Effector memory CD8-positive, alpha-beta T cell (primary cell): ENCODE data around the gene KAT2A.

Experiments
- ATAC-seq: fragments of 150-1000 bp; cut with Tn5 transposase; replicated peaks from 2 replicates; pipeline ENCODE4 v1.10.0; 2021; ENCODE audit warnings: mild to moderate bottlenecking, moderate library complexity
- DNase-seq, 3 experiments: peaks; one replicate each; pipeline ENCODE4 v3.0.0; 2021
- H3K27ac Mint-ChIP-seq, 2 donors: one replicate each; pipeline ENCODE4 v1.8.0; 2022; ENCODE audit warnings: mild to moderate bottlenecking in 2 of 2, mixed read lengths in 2 of 2, moderate library complexity in 2 of 2
- H3K27me3 Mint-ChIP-seq, 2 donors: one replicate each; pipeline ENCODE4 v1.8.0; 2022; ENCODE audit warnings: mixed read lengths in 2 of 2
- H3K36me3 Mint-ChIP-seq: one replicate; pipeline ENCODE4 v1.8.0; 2022; ENCODE audit warnings: mild to moderate bottlenecking, moderate library complexity, mixed read lengths; ENCODE audit not compliant: insufficient read depth
- H3K4me1 Mint-ChIP-seq, 2 donors: one replicate each; pipeline ENCODE4 v1.8.0; 2022; ENCODE audit warnings: low read depth in 2 of 2, mixed read lengths in 2 of 2
- H3K4me3 Mint-ChIP-seq, 2 donors: one replicate each; pipeline ENCODE4 v1.8.0; 2022; ENCODE audit warnings: mild to moderate bottlenecking in 2 of 2, mixed read lengths in 2 of 2, moderate library complexity in 2 of 2
- H3K9me3 Mint-ChIP-seq, 2 donors: one replicate each; pipeline ENCODE4 v1.8.0; 2022; ENCODE audit warnings: mixed read lengths in 2 of 2

KAT2A gene

DNA sequence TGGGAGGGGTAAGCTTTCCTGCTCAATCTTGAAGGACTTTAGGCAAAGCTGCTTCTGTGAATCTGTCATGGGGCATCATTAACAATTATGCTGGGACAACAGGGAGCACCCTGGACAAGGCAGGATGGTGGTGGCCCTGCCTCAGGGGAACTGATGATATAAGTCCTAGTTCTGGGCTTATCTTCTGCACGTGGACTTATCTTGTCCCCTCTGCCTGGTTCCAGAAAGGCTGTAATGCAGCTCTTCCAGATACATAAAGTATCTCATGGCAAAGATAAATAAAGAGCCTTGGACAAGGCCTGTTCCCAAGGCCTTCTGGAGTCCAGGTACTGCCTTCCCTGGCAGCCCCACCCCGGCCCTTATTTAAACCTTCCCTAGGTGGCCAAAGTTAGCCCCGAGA, 16.9 kb downstream of the KAT2A start:
- no peaks in the 10 kb centered on the region for H3K27me3 Mint-ChIP-seq
- no peaks in the 10 kb centered on the region for H3K9me3 Mint-ChIP-seq
- peaks cover 17% of the 10 kb centered on the region for H3K36me3 Mint-ChIP-seq
- ATAC-seq (no peak), DNase-seq (no peak)
- no peak overlapping the region for H3K4me3 Mint-ChIP-seq
- no peak overlapping the region for H3K27ac Mint-ChIP-seq
- H3K4me1 Mint-ChIP-seq = peaks cover 6 to 12% of the 10 kb centered on the region in 2 donors

DNA sequence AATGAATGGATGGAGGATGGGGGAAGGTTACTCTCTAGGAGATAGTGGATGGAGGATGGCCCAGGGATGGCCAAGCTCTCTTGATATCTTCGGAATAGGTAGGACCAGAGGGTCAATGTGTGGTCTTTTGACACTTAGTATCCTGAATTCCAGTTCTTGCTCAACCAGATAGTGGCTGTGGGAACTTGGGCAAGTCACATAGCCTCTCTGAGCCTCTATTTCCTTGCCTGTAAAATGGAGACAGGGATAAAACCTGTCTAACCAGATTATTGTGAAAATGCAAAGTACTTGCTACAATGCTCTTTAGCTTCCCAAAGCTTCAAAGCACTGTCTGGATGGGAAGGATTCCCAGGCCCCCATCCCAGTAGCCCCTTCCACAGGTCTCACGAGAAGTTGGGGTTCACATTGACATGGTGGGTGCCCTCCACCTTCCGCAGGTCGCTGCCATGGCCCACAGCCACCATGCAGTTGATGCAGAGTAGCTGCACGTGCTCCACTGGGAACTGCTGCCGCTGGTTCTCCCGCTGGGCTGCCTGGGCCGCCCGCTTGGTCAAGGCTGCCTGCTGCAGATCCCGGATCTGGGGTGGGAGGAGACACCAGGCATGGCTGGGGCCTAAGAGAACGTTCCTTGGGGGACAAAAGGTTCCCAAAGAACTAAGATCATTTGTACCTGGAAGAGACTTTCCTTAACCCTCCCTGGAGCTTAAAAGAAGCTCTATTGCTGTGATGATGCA, 17.8 kb downstream of the KAT2A start:
- H3K4me1 Mint-ChIP-seq = peaks cover 6 to 9% of the 10 kb centered on the region in 2 donors
- H3K27me3 Mint-ChIP-seq = no peaks in the 10 kb centered on the region
- H3K4me3 Mint-ChIP-seq = no peak overlapping the region
- H3K27ac Mint-ChIP-seq = no peak overlapping the region
- no peaks in the 10 kb centered on the region for H3K9me3 Mint-ChIP-seq
- ATAC-seq = no peak
- H3K36me3 Mint-ChIP-seq = peaks cover 10% of the 10 kb centered on the region
- DNase-seq = no peak

DNA sequence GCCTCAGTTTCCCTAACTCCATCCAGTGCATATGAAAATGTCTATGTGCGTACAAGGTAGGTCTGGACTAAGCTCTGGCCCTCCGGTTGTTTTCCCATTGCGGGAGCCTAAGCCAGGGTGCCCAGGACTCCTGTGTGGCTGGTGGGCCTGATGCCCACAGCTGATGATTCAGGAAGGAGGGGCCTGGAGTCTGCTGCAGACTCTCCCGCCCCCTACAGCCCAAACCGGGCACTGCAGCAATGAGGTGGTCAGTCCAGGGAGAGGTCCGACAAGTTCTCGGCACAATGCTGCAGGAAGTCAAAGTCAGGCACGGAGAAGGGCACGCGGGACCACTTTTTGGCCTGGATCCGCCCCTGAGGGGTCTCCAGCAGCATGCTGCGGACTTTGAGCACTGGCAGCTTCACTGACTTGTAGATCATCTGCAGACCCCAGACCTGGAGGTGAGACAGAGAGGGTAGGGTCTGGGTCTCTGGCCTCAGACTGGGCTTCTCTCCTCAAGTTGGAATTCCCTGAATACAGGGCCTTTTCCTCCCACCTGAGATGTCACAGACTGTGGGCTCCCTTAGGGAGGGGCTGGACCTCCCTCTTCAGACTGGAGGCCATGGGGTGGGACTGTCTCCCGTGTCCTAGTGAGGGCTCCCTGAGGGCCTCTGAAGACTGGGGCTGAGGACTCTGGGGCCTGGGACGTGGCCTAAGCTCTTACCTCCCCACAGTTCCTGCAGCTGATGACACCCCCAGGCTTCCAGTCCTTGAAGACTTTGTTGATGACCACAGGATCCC, 19.5 kb downstream of the KAT2A start:
- Mint-ChIP-seq H3K4me3 (no peak overlapping the region), H3K36me3 (peaks cover 2% of the 10 kb centered on the region), H3K9me3 (no peaks in the 10 kb centered on the region), H3K4me1 (peaks cover 4 to 8% of the 10 kb centered on the region in 2 donors), H3K27me3 (peaks cover 12 to 16% of the 10 kb centered on the region in 2 donors), H3K27ac (peak overlapping the region in 1 of 2 donors; percentile 13)
- ATAC-seq = peak; percentile 61
- DNase-seq = peak; percentile 50 to 58 (median 56)

DNA sequence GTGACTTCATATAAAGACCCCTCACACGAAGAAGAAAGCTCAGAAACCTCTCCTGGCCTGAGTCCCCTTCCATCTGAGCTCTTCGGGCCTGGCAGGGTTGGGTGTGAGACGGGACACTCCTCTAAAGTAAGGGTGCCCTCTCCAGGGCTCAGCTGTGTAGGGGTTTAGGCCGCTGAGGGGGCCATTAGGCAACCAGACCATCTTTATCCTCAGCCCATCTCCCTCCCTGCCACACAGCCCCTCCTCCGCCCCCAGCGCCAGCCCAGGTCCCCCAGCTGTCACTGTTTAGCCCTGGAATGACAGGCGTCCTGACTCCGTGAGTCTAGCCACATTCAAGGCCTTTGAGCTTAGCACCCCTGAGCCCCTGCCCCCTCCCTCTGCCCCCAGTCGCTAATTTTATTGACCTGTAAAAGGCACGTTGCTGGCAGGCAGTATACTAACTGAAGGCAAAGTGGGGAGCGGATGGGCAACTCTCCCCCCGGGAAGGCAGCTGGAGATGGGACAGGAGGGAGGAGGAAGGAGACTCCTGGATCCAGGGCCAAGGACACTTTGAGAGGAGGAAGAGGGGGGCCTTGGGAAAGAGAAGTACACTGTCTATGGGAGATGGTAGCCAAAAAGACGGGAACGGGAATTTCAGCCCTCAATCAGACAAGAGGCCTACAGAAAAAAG, 22.3 kb downstream of the KAT2A start:
- peak; percentile 17 for ATAC-seq
- Mint-ChIP-seq H3K9me3 (no peaks in the 10 kb centered on the region), H3K4me3 (no peak overlapping the region), H3K27ac (peak overlapping the region in 1 of 2 donors; percentile 20), H3K27me3 (peaks cover 12 to 33% of the 10 kb centered on the region in 2 donors), H3K36me3 (peaks cover 3% of the 10 kb centered on the region), H3K4me1 (peaks cover 4 to 8% of the 10 kb centered on the region in 2 donors)
- DNase-seq = no peak

DNA sequence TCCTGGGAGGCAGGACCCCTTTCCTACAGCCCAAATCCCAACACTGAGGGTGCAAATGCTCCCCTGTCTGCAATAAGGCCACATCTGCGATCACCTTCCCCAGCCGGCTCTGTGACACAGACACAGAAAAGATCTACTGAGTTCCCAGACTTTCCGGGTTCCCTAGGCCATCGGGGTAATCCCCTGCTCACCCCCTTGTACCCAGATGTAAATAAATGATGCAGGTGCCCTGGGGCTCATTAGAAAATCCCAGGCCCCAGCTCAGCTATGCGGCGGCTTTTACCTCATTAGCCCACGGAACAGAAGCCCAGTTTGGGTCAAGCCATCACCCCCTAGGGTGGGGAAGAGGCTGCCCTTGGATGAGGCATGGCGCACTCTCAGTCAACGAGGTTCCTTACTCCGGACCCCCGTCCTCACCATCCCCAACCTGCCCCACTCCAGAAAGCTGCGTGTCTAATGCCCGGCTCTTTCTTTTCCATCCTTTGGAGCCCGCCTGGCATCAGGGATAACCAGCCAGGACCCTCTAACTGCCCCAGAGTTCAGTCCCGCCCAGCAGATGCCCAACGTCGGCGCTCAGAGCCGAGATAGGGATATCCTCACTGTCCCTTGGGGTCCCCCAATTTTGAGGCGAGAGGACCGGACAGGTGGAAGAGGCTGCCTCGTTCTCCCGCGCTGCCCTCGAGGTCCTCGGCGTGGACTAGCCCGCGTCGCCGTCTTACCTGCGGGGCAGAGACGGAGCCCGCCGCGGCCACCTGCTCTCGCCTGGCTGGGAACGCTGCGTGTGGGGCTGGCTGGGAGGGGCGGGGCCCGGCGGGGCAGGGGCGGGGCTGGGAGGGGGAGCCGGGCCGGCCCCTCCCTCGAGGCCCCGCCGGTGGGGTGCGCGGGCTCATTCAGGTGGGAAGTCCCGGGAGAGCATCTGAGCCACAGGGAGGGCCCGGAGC, 23.2 kb downstream of the KAT2A start, which contains the start of gene ZNF385C:
Gene ZNF385C (minus strand): TSS at position 783 of the 941 bp plus-strand sequence. CDS start 35,417 bp downstream, outside the sequence.
- H3K9me3 Mint-ChIP-seq = no peaks in the 10 kb centered on the region
- peaks cover 3% of the 10 kb centered on the region for H3K36me3 Mint-ChIP-seq
- peak; percentile 75 for ATAC-seq
- no peak for DNase-seq
- H3K4me3 Mint-ChIP-seq = peak within 1 kb of the TSS; percentile 24 to 58
- H3K27me3 Mint-ChIP-seq = peaks cover 12 to 38% of the 10 kb centered on the region in 2 donors
- peaks cover 4 to 8% of the 10 kb centered on the region in 2 donors for H3K4me1 Mint-ChIP-seq
- H3K27ac Mint-ChIP-seq = peak within 1 kb of the TSS; percentile 15 to 20

DNA sequence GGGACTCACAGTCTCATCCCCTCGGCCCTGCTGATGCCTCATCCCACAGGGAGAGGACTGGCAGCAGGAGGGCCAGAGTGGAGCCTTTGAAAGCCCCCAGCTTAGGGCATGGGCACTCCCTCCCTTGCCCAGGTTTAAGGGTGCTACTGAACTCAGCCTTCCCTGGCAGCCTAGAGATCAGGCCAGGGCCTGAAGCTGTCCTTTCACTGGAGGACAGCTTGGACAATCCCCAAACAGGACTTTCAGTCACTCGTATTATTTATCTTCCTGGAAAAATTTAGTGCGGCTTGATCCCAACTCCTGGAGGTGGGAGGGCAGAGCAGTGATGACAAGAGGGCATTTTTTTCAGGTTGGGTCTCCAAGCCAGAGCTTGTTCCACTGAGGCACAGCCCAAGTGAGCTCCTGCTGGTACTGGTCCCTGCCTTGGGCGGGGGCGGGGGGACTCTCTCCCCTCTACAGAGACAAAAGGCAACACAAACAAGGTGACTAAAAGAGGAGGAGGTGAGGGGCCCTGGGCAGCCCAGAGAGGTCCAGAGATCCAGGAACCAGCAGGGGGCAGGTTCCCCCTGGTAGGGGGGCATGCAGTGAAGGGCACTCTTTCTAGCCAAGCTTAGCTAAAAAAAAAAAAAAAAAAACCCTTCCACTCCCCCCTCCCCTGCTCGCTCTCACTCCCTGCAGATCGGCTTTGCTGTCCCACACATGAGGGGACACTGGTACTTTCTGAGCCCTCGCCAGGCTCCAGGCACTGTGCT, 24.6 kb downstream of the KAT2A start:
- DNase-seq (no peak), ATAC-seq (no peak)
- no peak overlapping the region for H3K27ac Mint-ChIP-seq
- H3K27me3 Mint-ChIP-seq = peaks cover 12 to 52% of the 10 kb centered on the region in 2 donors
- H3K4me3 Mint-ChIP-seq = no peak overlapping the region
- H3K4me1 Mint-ChIP-seq = peaks cover 4 to 6% of the 10 kb centered on the region in 2 donors
- no peaks in the 10 kb centered on the region for H3K9me3 Mint-ChIP-seq
- peaks cover 3% of the 10 kb centered on the region for H3K36me3 Mint-ChIP-seq

DNA sequence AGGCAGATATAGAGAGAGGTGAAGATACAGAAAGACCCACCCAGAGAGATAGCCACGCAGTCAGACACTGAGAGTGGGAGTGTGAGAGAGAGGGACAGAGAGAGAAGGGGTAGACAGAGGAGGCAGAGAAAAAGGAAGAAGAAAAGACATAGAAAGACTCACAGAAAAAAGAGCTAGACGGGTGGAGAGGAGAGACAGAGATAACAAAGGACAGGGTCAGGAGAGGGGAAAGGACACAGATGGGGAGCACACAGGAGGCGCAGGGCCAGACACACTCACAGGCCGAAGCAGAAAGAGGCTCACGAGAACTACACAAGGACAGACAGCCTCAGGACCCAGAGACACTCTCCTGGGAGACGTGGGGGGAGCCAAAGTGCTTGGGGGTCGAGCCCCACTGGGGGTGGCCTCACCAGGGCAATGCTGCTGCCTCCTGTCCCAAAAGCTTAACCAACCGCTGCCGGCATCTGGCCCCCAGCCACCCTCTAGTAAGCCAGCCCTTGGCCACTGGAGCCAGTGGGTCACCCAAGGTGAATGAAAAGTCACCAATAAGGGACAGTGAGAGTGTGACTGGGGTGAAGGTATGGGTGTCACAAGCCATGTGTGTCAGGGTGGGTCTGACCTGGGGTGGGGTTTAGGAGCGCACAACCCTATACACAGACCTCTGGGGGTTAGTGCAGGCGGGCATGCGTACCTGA, 26.6 kb downstream of the KAT2A start:
- Mint-ChIP-seq H3K27ac (no peak overlapping the region), H3K4me1 (peaks cover 4% of the 10 kb centered on the region in 2 donors), H3K9me3 (no peaks in the 10 kb centered on the region), H3K27me3 (peaks cover 19 to 65% of the 10 kb centered on the region in 2 donors), H3K4me3 (no peak overlapping the region), H3K36me3 (peaks cover 3% of the 10 kb centered on the region)
- DNase-seq = no peak
- no peak for ATAC-seq

DNA sequence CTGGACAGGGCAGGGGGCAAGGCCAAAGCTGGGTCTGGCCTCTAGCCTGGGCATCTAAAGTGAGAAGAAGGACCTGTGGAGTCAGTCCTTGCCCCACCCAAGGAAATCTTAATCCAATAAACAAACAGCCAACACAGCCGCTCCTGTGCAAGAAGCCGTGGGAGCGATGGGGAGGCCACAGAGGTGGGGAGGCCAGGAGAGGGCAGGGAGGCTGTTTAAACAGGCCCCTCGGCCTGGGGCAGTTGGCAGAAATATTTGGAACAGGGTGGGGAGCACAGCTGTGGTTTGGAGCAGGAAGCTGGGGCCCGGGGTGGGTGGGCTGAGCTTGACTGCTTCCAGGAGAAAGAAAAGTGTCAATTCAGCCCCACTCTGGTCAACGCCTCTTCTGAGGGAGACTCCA, 28.2 kb downstream of the KAT2A start:
- H3K36me3 Mint-ChIP-seq = peaks cover 3% of the 10 kb centered on the region
- ATAC-seq (no peak), DNase-seq (no peak)
- peaks cover 25 to 74% of the 10 kb centered on the region in 2 donors for H3K27me3 Mint-ChIP-seq
- peaks cover 2 to 3% of the 10 kb centered on the region in 2 donors for H3K4me1 Mint-ChIP-seq
- no peak overlapping the region for H3K27ac Mint-ChIP-seq
- H3K4me3 Mint-ChIP-seq = no peak overlapping the region
- H3K9me3 Mint-ChIP-seq = no peaks in the 10 kb centered on the region

DNA sequence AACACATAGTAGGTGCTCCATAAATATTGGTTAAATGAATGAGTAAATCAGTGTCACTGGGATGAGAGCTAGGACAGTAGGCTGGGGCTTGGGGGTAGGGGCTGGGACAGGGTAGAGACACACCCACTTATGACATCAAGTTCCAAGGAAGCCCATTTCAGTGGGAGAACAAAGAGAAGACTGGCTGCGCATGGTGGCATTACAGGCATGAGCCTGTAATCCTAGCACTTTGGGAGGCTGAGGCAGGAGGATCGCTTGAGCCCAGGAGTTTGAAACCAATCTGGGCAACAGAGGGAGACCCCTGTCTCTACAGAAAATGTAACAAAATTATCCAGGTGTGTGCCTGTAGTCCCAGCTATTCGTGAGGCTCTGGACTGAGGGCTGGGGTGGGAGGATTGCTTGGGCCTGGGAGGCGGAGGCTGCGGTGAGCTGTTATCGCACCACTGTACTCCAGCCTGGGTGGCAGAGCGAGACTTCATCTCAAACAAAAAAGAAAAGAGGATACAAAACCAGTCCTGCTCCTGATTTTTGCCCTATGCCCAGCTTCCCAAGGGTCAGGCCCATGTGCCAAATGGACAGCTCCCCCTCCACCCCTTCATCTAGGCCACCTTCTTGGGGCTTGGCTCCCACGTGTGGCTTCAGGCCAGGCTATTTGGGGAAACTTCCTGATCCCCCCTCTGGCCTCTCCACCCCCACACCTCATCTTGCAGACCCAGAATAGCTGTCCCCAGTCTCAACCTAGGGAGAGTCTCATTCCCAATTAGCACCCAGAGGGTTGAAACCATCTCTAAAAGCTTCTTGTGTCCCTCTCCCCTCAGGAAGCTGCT, 30.0 kb downstream of the KAT2A start:
- H3K27me3 Mint-ChIP-seq = peaks cover 16 to 56% of the 10 kb centered on the region in 2 donors
- H3K4me3 Mint-ChIP-seq = no peak overlapping the region
- DNase-seq (no peak), ATAC-seq (no peak)
- peaks cover 3% of the 10 kb centered on the region for H3K36me3 Mint-ChIP-seq
- H3K4me1 Mint-ChIP-seq = no peaks in the 10 kb centered on the region
- no peak overlapping the region for H3K27ac Mint-ChIP-seq
- H3K9me3 Mint-ChIP-seq = no peaks in the 10 kb centered on the region

DNA sequence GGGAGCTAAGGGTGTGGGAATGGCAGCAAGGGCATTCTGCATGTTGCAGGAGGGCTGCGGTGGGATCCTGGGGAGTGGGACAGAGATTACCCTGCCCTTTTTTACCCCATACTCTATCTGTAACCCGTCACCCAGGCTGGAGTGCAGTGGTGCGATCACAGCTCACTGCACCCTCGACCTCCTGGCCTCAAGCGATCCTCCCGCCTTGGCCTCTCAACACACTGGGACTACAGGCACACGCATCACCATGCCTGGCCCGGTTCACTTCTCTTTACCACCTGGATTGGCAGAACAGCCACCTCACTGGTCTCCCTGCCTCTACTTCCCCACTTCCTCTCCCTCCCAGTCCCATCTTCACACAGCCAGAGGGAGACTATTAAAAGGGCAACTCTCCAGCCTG, 32.4 kb downstream of the KAT2A start:
- peaks cover 16 to 42% of the 10 kb centered on the region in 2 donors for H3K27me3 Mint-ChIP-seq
- ATAC-seq = no peak
- no peaks in the 10 kb centered on the region for H3K4me1 Mint-ChIP-seq
- no peak overlapping the region for H3K4me3 Mint-ChIP-seq
- H3K9me3 Mint-ChIP-seq = no peaks in the 10 kb centered on the region
- H3K27ac Mint-ChIP-seq = no peak overlapping the region
- no peaks in the 10 kb centered on the region for H3K36me3 Mint-ChIP-seq
- no peak for DNase-seq
